Umbilical cord (tissue), 2 donors: ENCODE results near the gene GPC3. TPM values are rescaled to one million over a fixed set of nuclear protein-coding genes. Genes with fewer than 3 reads are reported as not detected.

ENCODE experiments used
- DNase-seq: peaks from one replicate; pipeline ENCODE4 v3.0.0-alpha.2; 2015; ENCODE audit warnings: low spot score
- total RNA-seq: library from RNA; depleted of rRNA; stranded (reverse); fragments of >200 nt; gene quantifications from one replicate; pipeline ENCODE4 v1.2.3, GENCODE V29; 2014; ENCODE audit warnings: low replicate concordance; ENCODE audit not compliant: insufficient read depth

The GPC3 gene
- total RNA-seq, 1 donor from 2014 or later, result 775 TPM

GRCh38 chrX:133970076-133970475 lies 15.3 kb downstream of the GPC3 start:
- no peak for DNase-seq

GRCh38 chrX:133969191-133969590 lies 16.2 kb downstream of the GPC3 start:
- no peak for DNase-seq

GRCh38 chrX:133968109-133968508 lies 17.3 kb downstream of the GPC3 start:
- no peak for DNase-seq

DNA sequence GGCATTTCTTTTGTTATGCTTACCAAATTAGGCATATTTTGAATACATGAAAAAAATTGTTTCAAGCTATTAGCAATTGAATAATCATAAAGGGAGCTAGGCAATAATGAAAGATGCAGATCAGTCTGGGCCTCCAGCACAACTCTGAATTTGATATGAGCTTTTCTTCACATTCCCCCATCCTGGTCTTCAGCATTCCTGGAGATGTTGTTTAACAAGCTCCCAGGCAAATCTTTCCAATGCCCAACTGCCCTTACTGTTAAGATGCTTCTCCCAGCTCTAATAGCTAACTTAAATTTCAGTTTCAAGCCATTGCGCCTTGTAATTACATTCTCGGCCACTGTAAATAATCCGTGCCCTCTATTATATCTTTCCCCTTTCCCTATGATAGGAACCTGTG lies 19.2 kb downstream of the GPC3 start:
- DNase-seq, result no peak

DNA sequence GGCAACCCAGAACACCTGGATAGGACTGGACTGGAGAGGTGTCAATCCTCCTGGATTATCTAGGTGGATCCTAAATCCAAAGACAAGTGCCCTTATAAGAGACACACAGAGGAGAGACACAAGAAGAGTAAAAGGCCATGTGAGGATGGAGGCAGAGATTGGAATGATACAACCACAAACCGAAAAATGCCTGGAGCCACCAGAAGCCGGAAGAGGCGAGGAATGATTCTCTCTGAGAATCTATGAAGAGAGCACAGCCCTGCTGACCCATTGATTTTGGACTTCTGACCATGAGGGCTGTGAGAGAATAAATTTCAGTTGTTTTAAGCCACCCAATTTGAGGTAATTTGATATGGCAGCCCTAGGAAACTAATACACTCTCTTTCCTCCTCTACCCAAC lies 20.1 kb downstream of the GPC3 start:
- no peak for DNase-seq

DNA sequence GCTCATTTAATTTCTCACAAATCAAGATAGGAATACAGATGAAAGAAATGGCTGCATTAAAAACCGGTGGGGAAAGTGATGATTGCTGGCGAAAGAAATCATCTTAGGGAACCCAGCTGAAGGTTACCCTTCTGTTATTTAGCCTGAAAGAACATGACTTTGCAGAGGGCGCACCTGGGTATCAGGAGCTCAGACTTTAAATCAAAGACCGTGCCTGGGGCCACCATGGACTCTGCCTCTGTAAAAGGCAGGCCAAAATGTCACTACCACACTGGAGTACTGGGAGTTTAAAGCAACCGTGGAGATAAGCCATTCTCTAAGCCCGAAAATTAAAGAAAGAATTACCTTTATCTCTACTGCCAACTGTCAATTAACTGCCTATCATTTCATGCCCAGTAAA lies 24.3 kb downstream of the GPC3 start:
- DNase-seq, result no peak

GRCh38 chrX:133959972-133960371 lies 25.4 kb downstream of the GPC3 start:
- no peak for DNase-seq

GRCh38 chrX:133958997-133959688 lies 26.3 kb downstream of the GPC3 start:
- DNase-seq, result no peak

- no peak for DNase-seq
Measured at GRCh38 chrX:133956570-133957340, 28.6 kb downstream of the GPC3 start.

GRCh38 chrX:133953785-133954355 lies 31.5 kb downstream of the GPC3 start:
- no peak for DNase-seq

DNA sequence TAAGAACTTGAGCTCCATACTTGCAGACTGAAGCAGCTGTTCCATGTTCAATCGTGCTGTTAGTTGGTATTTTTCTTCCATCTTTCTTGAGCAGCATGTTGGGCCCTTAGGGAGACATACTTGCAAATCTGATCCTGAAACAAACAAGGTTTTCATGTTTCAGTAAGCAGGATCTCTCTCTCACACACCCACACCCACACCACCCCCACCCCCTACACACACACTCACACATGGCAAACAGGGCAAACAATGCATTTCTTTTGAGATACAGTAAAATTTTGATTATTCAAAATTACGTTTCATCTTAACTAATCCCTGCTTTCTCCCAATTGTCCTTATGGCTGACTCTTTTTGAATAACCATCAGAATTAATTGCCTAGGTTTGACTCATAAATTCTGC lies 32.3 kb downstream of the GPC3 start:
- no peak for DNase-seq

DNA sequence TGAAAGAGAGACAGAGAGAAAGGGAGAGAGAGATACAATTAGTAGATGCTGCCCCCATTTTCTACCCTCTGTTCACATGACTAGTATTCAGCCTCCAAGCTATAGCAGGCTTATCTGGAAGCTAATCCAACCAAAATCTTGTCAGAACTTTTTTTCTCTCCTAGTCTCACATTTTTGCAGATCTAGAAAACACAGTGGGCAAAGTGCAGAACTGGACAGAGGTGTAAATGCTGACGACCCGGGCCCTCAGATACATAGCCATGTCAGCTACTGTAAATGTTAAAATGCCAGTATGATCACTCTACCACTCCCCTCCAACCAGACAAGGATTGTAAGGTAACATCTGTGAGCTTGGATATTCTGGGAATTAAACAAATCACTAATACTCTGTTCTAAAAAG lies 34.3 kb downstream of the GPC3 start:
- no peak for DNase-seq

- no peak for DNase-seq
Measured at GRCh38 chrX:133950214-133950613, 35.2 kb downstream of the GPC3 start.

DNA sequence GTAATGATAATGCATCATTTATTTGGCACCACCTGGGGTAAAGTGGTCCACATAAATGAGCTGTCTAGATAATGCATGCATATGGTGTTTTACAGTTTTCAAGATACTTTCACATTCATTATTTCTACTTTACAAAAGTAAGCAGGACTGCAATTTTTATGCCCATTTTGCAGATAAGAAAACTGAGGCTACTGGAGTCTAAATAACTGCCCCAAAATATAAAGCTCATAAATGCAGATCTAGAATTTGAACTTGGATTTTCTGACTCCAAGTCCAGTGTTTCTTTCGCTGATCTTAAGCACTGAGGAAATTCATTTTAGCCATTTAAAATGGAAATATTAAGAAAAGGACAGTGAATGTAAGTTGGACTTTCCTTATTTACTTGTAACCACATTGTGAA lies 36.5 kb downstream of the GPC3 start:
- DNase-seq, result no peak

- DNase-seq, result no peak
Measured at GRCh38 chrX:133947996-133948395, 37.4 kb downstream of the GPC3 start.

GRCh38 chrX:133947022-133947421 lies 38.4 kb downstream of the GPC3 start:
- DNase-seq, result no peak

GRCh38 chrX:133943507-133943906 lies 41.9 kb downstream of the GPC3 start:
- DNase-seq, result peak; percentile 6

- DNase-seq, result peak; percentile 12
Measured at GRCh38 chrX:133939655-133940302, 45.6 kb downstream of the GPC3 start.

DNA sequence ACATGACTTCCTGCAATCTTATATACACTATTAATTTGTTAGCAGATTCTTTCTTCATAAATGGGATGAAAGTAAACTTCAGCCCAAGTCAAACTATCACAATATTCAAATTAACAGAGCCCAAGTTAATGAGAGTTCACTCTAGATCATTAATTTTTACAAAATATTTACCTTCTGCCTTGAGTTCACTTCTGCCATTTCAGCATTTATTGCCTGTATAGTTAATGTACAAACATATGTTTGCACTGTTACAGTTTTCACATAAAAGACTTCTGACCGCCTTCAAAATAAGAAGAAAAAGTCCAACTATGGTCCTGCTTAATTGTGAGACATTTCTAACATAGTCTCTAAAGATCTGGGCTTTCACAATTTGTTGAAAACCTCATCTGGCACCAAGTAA lies 46.9 kb downstream of the GPC3 start:
- no peak for DNase-seq

- DNase-seq, result no peak
Measured at GRCh38 chrX:133937022-133937421, 48.4 kb downstream of the GPC3 start.

DNA sequence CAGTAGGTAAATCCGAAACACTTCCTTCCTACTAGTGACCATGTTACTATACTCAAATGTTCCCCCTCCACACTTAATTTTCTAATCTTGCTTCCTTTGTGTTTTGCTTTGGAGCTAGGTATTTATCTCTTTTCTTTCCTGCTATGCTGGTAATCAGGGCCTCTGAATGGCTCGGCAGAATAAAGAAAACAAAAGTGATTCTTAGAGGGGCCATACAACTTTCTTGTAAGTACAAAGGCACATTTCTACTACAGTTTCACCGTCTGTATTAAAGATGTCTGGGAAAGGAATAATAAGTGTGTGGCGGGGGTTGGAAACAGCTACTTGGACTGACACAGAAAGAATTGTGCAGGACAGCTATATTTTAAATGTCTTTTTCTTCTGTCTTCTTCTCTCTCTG lies 50.3 kb downstream of the GPC3 start:
- no peak for DNase-seq

GRCh38 chrX:133933316-133933715 lies 52.1 kb downstream of the GPC3 start:
- no peak for DNase-seq
